Testis (tissue), 3 donors: ENCODE measurements around the gene UBXN10. TPM values are rescaled to one million over a fixed set of nuclear protein-coding genes. Genes with fewer than 3 reads are reported as not detected.

Experiments used
- DNase-seq: peaks from one replicate; pipeline ENCODE4 v3.0.0-alpha.2; 2019
- H3K27ac ChIP-seq, 2 donors: fragments of 200-600 bp; sonication (generic); one replicate each; pipeline ENCODE4 v1.5.1; 2019
- H3K27me3 ChIP-seq: fragments of 200-600 bp; sonication (generic); one replicate; pipeline ENCODE4 v1.5.1; 2019
- H3K36me3 ChIP-seq: fragments of 200-600 bp; sonication (generic); one replicate; pipeline ENCODE4 v1.5.1; 2017; ENCODE audit warnings: low read depth; ENCODE audit errors: missing control alignments
- H3K4me1 ChIP-seq: fragments of 200-600 bp; sonication (generic); one replicate; pipeline ENCODE4 v1.5.1; 2019
- H3K4me3 ChIP-seq, 2 donors: fragments of 200-600 bp; sonication (generic); one replicate each; pipeline ENCODE4 v1.5.1; 2017 to 2019
- H3K9me3 ChIP-seq: fragments of 200-600 bp; sonication (generic); one replicate; pipeline ENCODE4 v1.5.1; 2017
- CTCF ChIP-seq, 3 experiments: fragments of 450-650 bp in 2 of 3; fragments of 200-600 bp in 1 of 3; sonication (generic) in 1 of 3; IDR thresholded peaks; one replicate each; pipeline ENCODE4 v1.5.1; 2016 to 2019; ENCODE audit warnings: antibody characterized with exemption in 3 of 3, mild to moderate bottlenecking in 2 of 3, moderate library complexity in 1 of 3
- POLR2A ChIP-seq: fragments of 450-650 bp; IDR thresholded peaks from one replicate; pipeline ENCODE4 v1.6.1; 2017; ENCODE audit warnings: antibody characterized with exemption, mild to moderate bottlenecking, moderate library complexity
- WGBS, 2 donors: methylation state at CpG; one replicate each; pipeline ENCODE4 v1.1.5; 2018; 5-methylcytosine and 5-hydroxymethylcytosine counted together
- intact Hi-C: fragments of 100-400 bp; cut with DNase I; formaldehyde crosslinking; loops from one replicate; pipeline ENCODE4 v1.15.1; 2023; ENCODE audit warnings: low total_unique reads
- polyA plus RNA-seq: library from polyadenylated mRNA; stranded (reverse); fragments of 350-450 nt; fragmentation: Illumina TruSeq; extraction: RNeasy Lipid Tissue Mini Kit (QIAGEN cat#74804); gene quantifications from one replicate; pipeline ENCODE4 v1.2.3, GENCODE V29; 2014; ENCODE audit warnings: low read depth, low replicate concordance; ENCODE audit not compliant: insufficient read depth
- total RNA-seq, 2 donors: library from RNA; depleted of rRNA; stranded (reverse); fragments of >200 nt; gene quantifications; one replicate each; pipeline ENCODE4 v1.2.3, GENCODE V29; 2016

UBXN10 gene
- total and polyA plus RNA-seq, 3 donors from 2014 or later, result 18.2 to 43.7 (median 23.7) TPM

DNA sequence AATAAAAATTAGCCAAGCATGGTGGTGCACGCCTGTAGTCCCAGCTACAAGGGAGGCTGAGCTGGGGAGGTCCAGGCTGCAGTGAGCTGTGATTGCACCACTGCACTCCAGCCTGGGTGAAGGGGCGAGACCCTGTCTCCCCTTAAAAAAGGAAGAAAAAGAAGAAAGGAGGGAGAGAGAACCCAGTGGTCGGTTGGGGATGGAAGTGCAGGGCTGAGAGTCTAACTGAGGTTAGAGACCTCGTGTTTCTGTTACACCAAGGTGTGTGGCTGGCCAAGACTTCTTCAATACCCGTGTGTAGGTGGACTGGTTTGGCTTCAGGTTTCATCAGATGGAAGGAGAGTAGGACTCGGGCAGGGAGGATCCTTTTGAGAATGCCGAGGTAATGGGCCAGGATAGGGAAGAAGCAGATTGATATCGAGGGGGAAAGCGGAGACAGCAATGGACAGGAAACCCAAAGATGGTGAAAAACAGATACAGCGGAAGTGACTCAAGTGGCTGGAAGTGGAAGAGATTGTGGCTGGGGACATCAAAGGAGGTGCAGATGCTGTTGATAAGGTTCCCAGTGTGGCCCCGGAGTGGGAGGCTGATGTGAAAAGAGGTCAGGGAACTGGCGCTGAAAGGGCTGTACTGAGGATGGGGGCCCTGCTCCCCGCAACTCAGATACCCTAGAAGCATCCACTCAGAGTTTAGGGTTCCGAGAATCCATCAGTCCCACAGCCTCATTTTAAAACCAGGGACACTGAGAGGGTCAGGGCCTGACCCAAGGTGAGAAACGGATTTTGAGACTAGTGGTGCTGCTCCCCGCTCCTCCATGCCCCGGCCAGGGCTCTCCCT is 681 bp upstream of the UBXN10 start:
- no peak for DNase-seq
- no peak for TF ChIP-seq POLR2A
- TF ChIP-seq CTCF (IDR thresholded peaks at IDR 0.05), result no peak
- intact Hi-C loops, result no loop called here
- 54 to 69% methylated on average over 17 of the region's 17 CpGs for WGBS, 2 donors
- Histone ChIP-seq H3K4me3 (peak overlapping the region; percentile 51 to 65), H3K9me3 (no peaks in the 10 kb centered on the region), H3K27ac (peak overlapping the region; percentile 9 to 48), H3K36me3 (no peaks in the 10 kb centered on the region), H3K27me3 (no peaks in the 10 kb centered on the region), H3K4me1 (peaks cover 13% of the 10 kb centered on the region)

DNA sequence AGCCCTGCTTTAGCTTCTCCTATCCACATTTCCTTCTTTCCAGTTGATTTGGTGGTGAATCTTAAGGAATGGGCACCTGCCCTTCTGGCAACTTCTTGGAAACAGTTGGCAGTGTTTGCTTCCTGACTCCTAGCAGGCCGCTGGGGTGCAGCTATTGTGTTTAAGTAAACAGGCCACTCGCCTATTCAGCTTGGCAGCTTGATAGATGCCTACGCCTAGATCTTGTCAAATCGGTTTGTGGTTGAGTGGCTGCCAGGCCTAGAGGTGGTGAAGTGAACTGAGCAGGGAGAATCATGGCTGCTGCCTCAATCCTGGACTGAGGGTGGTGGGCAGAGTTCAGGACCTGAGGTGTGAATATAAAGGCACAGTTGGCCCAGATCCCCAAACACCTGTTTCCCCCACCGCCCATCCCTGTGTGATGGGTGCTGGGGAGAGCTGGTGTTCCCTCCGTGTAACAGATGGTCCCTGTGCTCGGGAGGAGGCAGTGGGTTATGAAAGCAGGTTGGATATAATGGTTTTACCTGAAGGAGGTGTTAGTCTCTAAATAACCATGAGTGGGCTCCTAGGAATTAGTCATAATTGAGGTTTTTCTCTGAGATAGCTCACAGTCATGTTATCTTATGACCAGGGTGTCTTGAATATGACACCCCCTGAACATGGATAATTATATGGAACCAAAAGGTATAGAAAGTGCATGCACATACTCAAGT is 1.4 kb downstream of the UBXN10 start:
- no peaks in the 10 kb centered on the region for H3K9me3 ChIP-seq
- no peak for DNase-seq
- H3K27ac ChIP-seq, result no peak overlapping the region
- H3K27me3 ChIP-seq, result no peaks in the 10 kb centered on the region
- H3K4me3 ChIP-seq, result no peak overlapping the region
- intact Hi-C loops, result no loop called here
- 68 to 73% methylated on average over 7 of the region's 7 CpGs for WGBS, 2 donors
- peaks cover 13% of the 10 kb centered on the region for H3K4me1 ChIP-seq
- H3K36me3 ChIP-seq, result no peaks in the 10 kb centered on the region
- no peak for TF ChIP-seq CTCF (IDR thresholded peaks at IDR 0.05)
- TF ChIP-seq POLR2A, result no peak

GRCh38 chr1:20187813-20188454 is 2.0 kb downstream of the UBXN10 start:
- TF ChIP-seq CTCF (IDR thresholded peaks at IDR 0.05), result no peak
- no peak for TF ChIP-seq POLR2A
- DNase-seq, result no peak
- H3K27ac ChIP-seq, result peak overlapping the region in 1 of 2 donors; percentile 23
- H3K4me3 ChIP-seq, result no peak overlapping the region
- no peaks in the 10 kb centered on the region for H3K36me3 ChIP-seq
- no peaks in the 10 kb centered on the region for H3K9me3 ChIP-seq
- no peaks in the 10 kb centered on the region for H3K27me3 ChIP-seq
- WGBS, 2 donors, result 49 to 65% methylated on average over 4 of the region's 4 CpGs
- intact Hi-C loops, result no loop called here
- H3K4me1 ChIP-seq, result peaks cover 13% of the 10 kb centered on the region

DNA sequence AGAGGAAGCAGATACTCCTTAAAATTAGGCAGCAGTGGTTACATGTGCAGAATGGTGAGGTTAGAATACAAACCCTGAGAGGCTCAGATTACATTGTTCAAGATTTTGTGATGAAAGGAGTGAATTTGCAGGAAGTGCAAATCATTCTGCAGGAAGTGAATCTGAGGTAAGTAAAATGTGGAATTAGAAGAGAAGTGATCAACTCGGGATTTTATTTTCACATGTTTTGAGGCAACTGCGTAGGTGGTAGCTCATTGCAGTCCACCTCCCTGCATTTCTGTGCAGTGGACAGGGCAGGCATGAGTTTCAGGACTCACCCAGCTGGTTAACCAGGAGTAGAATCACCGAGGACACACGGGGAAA is 2.5 kb downstream of the UBXN10 start:
- intact Hi-C loops, result no loop called here
- TF ChIP-seq CTCF (IDR thresholded peaks at IDR 0.05) (no peak), POLR2A (no peak)
- Histone ChIP-seq H3K4me1 (peaks cover 13% of the 10 kb centered on the region), H3K9me3 (no peaks in the 10 kb centered on the region), H3K36me3 (no peaks in the 10 kb centered on the region), H3K4me3 (no peak overlapping the region), H3K27me3 (no peaks in the 10 kb centered on the region), H3K27ac (no peak overlapping the region)
- 69% methylated on average over 4 of the region's 4 CpGs for WGBS, 2 donors
- DNase-seq, result no peak
